HG02642 (cell line): Measurements from ENCODE around the gene PATE2.

Experiments
- ATAC-seq: cut with Tn5 transposase; IDR thresholded peaks from one replicate; pipeline ENCODE4 v1.9.1; 2021; ENCODE audit warnings: mild to moderate bottlenecking; ENCODE audit not compliant: unreplicated experiment, poor library complexity

PATE2 gene

GRCh38 chr11:125778728-125779127, at the start of gene PATE2:
Gene PATE2, minus strand, starts transcription at chr11:125778828. Its CDS starts 55 bp downstream, at chr11:125778773.
- no peak for ATAC-seq

- no peak for ATAC-seq
Measured at GRCh38 chr11:125807909-125808308, 29.3 kb upstream of the PATE2 start.

- ATAC-seq, result no peak
Measured at GRCh38 chr11:125802387-125802786, 23.8 kb upstream of the PATE2 start.

- no peak for ATAC-seq
Measured at GRCh38 chr11:125799808-125800207, 21.2 kb upstream of the PATE2 start.

GRCh38 chr11:125797641-125798040, 19.0 kb upstream of the PATE2 start:
- no peak for ATAC-seq

GRCh38 chr11:125790825-125791224, 12.2 kb upstream of the PATE2 start:
- ATAC-seq, result no peak

- ATAC-seq, result no peak
Measured at GRCh38 chr11:125787827-125788226, 9.2 kb upstream of the PATE2 start, which contains the start of gene PATE3. Gene PATE3, plus strand, starts transcription at chr11:125788127. Its CDS starts 25 bp downstream, at chr11:125788152.

GRCh38 chr11:125784678-125785077, 6.0 kb upstream of the PATE2 start:
- ATAC-seq, result no peak

- ATAC-seq, result no peak
Measured at GRCh38 chr11:125777309-125777708, 1.3 kb downstream of the PATE2 start.

GRCh38 chr11:125773516-125773915, 5.1 kb downstream of the PATE2 start:
- no peak for ATAC-seq

GRCh38 chr11:125772834-125773505, 5.7 kb downstream of the PATE2 start:
- no peak for ATAC-seq

GRCh38 chr11:125770583-125770982, 8.0 kb downstream of the PATE2 start:
- ATAC-seq, result no peak

GRCh38 chr11:125768336-125769046, 10.1 kb downstream of the PATE2 start:
- ATAC-seq, result no peak

- ATAC-seq, result no peak
Measured at GRCh38 chr11:125766251-125766650, 12.4 kb downstream of the PATE2 start.

- ATAC-seq, result no peak
Measured at GRCh38 chr11:125763483-125763882, 15.1 kb downstream of the PATE2 start.

GRCh38 chr11:125762445-125762844, 16.2 kb downstream of the PATE2 start:
- no peak for ATAC-seq

- ATAC-seq, result no peak
Measured at GRCh38 chr11:125756050-125756449, 22.6 kb downstream of the PATE2 start.

- no peak for ATAC-seq
Measured at GRCh38 chr11:125750629-125751028, 28.0 kb downstream of the PATE2 start.

GRCh38 chr11:125745979-125746378, 32.6 kb downstream of the PATE2 start, which contains the start of gene PATE1:
Gene PATE1, plus strand, starts transcription at chr11:125746279. Its CDS starts 26 bp downstream, at chr11:125746305.
- ATAC-seq, result no peak

GRCh38 chr11:125743681-125744080, 34.9 kb downstream of the PATE2 start:
- ATAC-seq, result no peak

- no peak for ATAC-seq
Measured at GRCh38 chr11:125740617-125741016, 38.0 kb downstream of the PATE2 start.

- ATAC-seq, result no peak
Measured at GRCh38 chr11:125728969-125729368, 49.7 kb downstream of the PATE2 start.
